Measurements from ENCODE around the gene DENND10.

- TF ChIP-seq, protein P1, sequence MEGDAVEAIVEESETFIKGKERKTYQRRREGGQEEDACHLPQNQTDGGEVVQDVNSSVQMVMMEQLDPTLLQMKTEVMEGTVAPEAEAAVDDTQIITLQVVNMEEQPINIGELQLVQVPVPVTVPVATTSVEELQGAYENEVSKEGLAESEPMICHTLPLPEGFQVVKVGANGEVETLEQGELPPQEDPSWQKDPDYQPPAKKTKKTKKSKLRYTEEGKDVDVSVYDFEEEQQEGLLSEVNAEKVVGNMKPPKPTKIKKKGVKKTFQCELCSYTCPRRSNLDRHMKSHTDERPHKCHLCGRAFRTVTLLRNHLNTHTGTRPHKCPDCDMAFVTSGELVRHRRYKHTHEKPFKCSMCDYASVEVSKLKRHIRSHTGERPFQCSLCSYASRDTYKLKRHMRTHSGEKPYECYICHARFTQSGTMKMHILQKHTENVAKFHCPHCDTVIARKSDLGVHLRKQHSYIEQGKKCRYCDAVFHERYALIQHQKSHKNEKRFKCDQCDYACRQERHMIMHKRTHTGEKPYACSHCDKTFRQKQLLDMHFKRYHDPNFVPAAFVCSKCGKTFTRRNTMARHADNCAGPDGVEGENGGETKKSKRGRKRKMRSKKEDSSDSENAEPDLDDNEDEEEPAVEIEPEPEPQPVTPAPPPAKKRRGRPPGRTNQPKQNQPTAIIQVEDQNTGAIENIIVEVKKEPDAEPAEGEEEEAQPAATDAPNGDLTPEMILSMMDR (IDR thresholded peaks at IDR 0.05) = no peak
- TF ChIP-seq EP300 (IDR thresholded peaks at IDR 0.05) (no peak), POLR2A (IDR thresholded peaks at IDR 0.05) (no peak)
Measured at GRCh38 chr10:119120875-119121274, 17.0 kb downstream of the DENND10 start.

Data from ovary (tissue), 3 donors.